Neural progenitor cell (in vitro differentiated cells): ENCODE measurements around the gene REN.

Experiments used
- CTCF ChIP-seq: fragments of 200-600 bp; sonication (generic); IDR thresholded peaks from 2 replicates; pipeline ENCODE4 v1.5.1; 2017; ENCODE audit warnings: antibody characterized with exemption, mild to moderate bottlenecking
- EZH2 ChIP-seq: fragments of 200-600 bp; sonication (generic); IDR thresholded peaks from 2 replicates; pipeline ENCODE4 v1.6.1; 2017; ENCODE audit warnings: antibody characterized with exemption, mild to moderate bottlenecking, moderate library complexity

- TF ChIP-seq CTCF (no peak), EZH2 (no peak)
Observed at GRCh38 chr1:204194080-204194479, 27.9 kb upstream of the REN start.
